Measurements from ENCODE around the gene TBC1D16. TPM values are rescaled to one million over a fixed set of nuclear protein-coding genes. Genes with fewer than 3 reads are reported as not detected.

The TBC1D16 gene
- total and polyA plus RNA-seq, 10 of the 15 experiments (the other 5 are each of a cell fraction or from before 2014, with no cell fraction given), result 0.01 to 0.13 (median 0.06) TPM; not detected in 3

- TF ChIP-seq, protein P1, sequence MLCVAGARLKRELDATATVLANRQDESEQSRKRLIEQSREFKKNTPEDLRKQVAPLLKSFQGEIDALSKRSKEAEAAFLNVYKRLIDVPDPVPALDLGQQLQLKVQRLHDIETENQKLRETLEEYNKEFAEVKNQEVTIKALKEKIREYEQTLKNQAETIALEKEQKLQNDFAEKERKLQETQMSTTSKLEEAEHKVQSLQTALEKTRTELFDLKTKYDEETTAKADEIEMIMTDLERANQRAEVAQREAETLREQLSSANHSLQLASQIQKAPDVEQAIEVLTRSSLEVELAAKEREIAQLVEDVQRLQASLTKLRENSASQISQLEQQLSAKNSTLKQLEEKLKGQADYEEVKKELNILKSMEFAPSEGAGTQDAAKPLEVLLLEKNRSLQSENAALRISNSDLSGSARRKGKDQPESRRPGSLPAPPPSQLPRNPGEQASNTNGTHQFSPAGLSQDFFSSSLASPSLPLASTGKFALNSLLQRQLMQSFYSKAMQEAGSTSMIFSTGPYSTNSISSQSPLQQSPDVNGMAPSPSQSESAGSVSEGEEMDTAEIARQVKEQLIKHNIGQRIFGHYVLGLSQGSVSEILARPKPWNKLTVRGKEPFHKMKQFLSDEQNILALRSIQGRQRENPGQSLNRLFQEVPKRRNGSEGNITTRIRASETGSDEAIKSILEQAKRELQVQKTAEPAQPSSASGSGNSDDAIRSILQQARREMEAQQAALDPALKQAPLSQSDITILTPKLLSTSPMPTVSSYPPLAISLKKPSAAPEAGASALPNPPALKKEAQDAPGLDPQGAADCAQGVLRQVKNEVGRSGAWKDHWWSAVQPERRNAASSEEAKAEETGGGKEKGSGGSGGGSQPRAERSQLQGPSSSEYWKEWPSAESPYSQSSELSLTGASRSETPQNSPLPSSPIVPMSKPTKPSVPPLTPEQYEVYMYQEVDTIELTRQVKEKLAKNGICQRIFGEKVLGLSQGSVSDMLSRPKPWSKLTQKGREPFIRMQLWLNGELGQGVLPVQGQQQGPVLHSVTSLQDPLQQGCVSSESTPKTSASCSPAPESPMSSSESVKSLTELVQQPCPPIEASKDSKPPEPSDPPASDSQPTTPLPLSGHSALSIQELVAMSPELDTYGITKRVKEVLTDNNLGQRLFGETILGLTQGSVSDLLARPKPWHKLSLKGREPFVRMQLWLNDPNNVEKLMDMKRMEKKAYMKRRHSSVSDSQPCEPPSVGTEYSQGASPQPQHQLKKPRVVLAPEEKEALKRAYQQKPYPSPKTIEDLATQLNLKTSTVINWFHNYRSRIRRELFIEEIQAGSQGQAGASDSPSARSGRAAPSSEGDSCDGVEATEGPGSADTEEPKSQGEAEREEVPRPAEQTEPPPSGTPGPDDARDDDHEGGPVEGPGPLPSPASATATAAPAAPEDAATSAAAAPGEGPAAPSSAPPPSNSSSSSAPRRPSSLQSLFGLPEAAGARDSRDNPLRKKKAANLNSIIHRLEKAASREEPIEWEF (IDR thresholded peaks at IDR 0.05; ENCODE audit: insufficient replicate concordance, low read depth, low read length), result no peak
- no peak for TF ChIP-seq TCF7 (IDR thresholded peaks at IDR 0.05; ENCODE audit: borderline replicate concordance)
- TF ChIP-seq NBN (IDR thresholded peaks at IDR 0.05), result no peak
- no peak for TF ChIP-seq KDM1A (IDR thresholded peaks at IDR 0.05; ENCODE audit: borderline replicate concordance)
Observed at GRCh38 chr17:79929257-79930061, 106.2 kb downstream of the TBC1D16 start (continued).

DNA sequence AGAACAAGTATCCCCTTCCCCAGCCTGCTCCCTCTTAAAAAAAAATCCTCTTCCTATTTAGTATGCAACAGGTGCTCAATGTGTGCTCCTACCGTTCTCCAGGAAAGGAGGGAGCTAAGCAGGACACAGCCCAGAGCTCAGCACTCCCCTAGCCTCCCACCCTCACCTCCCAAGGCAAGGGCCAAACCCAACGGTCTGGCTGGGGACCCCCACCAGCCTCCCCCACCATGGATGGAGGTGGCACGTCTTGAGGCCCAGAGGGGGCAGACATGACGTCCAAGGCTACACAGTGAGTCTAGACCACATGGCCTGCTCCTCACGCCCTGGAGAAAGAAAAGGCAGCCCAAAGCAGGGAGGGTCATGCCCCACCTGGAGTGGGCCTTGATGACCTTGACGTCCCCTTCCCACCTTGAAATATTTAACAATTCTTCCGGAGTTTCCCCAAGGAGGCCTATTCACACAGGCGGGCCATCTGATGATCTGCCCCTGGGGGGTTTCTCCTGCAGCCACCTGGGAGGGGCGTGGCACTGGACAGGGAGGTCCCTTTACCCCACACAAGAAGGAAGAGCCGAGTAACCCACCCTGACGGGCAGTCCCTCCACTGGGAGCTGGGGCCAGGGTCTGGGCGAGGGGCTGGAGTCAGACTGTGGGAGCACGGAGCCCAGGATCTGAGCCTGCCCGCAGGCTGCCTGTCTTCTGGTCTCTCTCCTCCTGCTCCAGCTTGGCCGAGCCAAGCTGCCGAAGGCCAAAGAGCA is 107.0 kb downstream of the TBC1D16 start:
- intact Hi-C loops (cut with micrococcal nuclease; ENCODE audit: unreplicated experiment), result no loop called here

More for the DNA sequence above, 107.0 kb downstream of the TBC1D16 start:
- Histone ChIP-seq H3K27ac (ENCODE audit: control insufficient read depth, insufficient read depth) (no peak overlapping the region), H3K27me3 (replicated peaks in 1 of 2; ENCODE audit: control insufficient read depth in 2 of 2, insufficient read depth in 2 of 2, low read length in 1 of 2) (no peaks in the 10 kb centered on the region; a peak in 1 of 4 replicates), H2AFZ (ENCODE audit: control insufficient read depth, low read depth, low read length) (no peak overlapping the region), H3K9ac (ENCODE audit: control insufficient read depth, insufficient read depth, low read length) (no peak overlapping the region), H4K20me1 (ENCODE audit: control insufficient read depth, insufficient read depth) (no peaks in the 10 kb centered on the region), H3K4me1 (ENCODE audit: control insufficient read depth, insufficient read depth, low read length) (peaks cover 7% of the 10 kb centered on the region), H3K36me3 (ENCODE audit: control insufficient read depth in 2 of 2, insufficient read depth in 2 of 2, low read length in 1 of 2) (no peaks in the 10 kb centered on the region), H3K4me2 (ENCODE audit: control insufficient read depth, insufficient read depth) (no peak overlapping the region), H3K79me2 (ENCODE audit: control insufficient read depth, insufficient read depth, low read length) (no peaks in the 10 kb centered on the region), H3K9me3 (replicated peaks; ENCODE audit: control insufficient read depth, insufficient read depth, low read length) (no peaks in the 10 kb centered on the region; the same call in 2 of the 3 replicates), H3K4me3 (no peak overlapping the region)
- ChIA-PET POLR2A (no interaction called here), SMC1A (ENCODE audit: uncharacterized antibody, unreplicated experiment) (no interaction called here), RAD21 (ENCODE audit: unreplicated experiment) (no interaction called here), CTCF (no interaction called here)
- no peak for ATAC-seq
- no peak for FAIRE-seq
- no TSS peak for BruUV-seq (replicated peaks)
- TF ChIP-seq MTA3 (IDR thresholded peaks at IDR 0.05; ENCODE audit: borderline replicate concordance, low read length) (no peak), DPF2 (IDR thresholded peaks at IDR 0.05) (no peak), BHLHE40 (IDR thresholded peaks at IDR 0.05; ENCODE audit: borderline replicate concordance in 1 of 2, low read depth in 2 of 2, low read length in 1 of 2) (no peak), TCF3 (IDR thresholded peaks at IDR 0.05; ENCODE audit: borderline replicate concordance, insufficient read depth, low read depth, low read length) (no peak), FOS (IDR thresholded peaks at IDR 0.05; ENCODE audit: borderline replicate concordance, extremely low read depth, insufficient read length) (no peak)
- TF ChIP-seq, protein P2, sequence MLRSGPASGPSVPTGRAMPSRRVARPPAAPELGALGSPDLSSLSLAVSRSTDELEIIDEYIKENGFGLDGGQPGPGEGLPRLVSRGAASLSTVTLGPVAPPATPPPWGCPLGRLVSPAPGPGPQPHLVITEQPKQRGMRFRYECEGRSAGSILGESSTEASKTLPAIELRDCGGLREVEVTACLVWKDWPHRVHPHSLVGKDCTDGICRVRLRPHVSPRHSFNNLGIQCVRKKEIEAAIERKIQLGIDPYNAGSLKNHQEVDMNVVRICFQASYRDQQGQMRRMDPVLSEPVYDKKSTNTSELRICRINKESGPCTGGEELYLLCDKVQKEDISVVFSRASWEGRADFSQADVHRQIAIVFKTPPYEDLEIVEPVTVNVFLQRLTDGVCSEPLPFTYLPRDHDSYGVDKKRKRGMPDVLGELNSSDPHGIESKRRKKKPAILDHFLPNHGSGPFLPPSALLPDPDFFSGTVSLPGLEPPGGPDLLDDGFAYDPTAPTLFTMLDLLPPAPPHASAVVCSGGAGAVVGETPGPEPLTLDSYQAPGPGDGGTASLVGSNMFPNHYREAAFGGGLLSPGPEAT (IDR thresholded peaks at IDR 0.05; ENCODE audit: low read depth), result no peak
- DNase-seq (ENCODE audit: low read depth, low spot score), result no peak
- in situ Hi-C loops (cut with MboI), result no loop called here
- WGBS (ENCODE audit: insufficient coverage, insufficient replicate concordance, low lambda C conversion rate, missing lambda C conversion rate), result 35% methylated on average over 16 of the region's 16 CpGs

Data from GM12878 (cell line).